NCI-H1105 treated with DMSO at 0.1 percent for 48 hours (cell line): ENCODE measurements around the gene PILRB.
"Not testable (repeated sequence)": the region's sequence is repeated elsewhere in the genome, so short reads cannot be mapped to it uniquely, and the experiment has no call there.

ENCODE experiments used
- DNase-seq: peaks from one replicate; lab custom pipeline; 2025; lab: John Stamatoyannopoulos, UW

PILRB gene

DNA sequence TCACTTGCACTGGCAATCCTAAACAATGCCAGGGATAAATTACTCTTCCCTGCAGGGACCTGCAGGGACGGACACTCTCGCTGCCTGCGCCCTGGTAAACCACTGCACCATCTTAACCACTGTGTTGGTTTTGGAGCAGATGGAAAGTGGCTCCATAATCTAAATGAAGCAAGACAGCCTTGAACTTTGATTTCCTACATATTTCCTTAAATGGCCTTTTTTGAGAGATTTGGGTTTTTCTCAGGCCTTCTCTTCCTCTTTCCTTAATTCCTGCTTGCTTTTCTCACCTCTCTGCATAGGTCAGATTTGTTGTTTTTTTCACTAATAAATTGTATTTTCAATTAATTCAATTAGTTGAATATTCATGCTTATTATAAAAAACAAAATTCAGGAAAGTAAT lies 18.1 kb downstream of the PILRB start:
- DNase-seq: no peak

GRCh38 chr7:100378114-100378755 lies 20.3 kb downstream of the PILRB start:
- DNase-seq: no peak

DNA sequence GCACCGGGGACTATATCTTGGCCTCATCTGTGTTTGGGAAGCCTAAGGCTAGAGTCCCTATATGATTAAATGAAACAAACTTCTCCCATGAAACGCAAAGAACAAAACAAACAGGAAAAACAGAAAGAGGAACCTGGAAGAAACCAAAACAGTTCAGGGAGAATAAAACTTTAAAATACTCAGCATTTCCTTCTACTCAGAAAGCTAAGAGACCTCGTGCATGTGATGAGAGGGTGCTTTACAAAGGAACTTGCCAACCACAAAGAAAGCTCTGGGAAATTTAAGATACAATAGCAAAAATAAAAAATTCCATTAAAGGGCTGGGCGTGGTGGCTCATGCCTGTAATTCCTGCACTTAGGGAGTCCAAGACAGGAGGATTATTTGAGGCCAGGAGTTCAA lies 22.3 kb downstream of the PILRB start:
- DNase-seq: no peak

GRCh38 chr7:100381531-100382233 lies 23.8 kb downstream of the PILRB start:
- DNase-seq: not testable (repeated sequence)

DNA sequence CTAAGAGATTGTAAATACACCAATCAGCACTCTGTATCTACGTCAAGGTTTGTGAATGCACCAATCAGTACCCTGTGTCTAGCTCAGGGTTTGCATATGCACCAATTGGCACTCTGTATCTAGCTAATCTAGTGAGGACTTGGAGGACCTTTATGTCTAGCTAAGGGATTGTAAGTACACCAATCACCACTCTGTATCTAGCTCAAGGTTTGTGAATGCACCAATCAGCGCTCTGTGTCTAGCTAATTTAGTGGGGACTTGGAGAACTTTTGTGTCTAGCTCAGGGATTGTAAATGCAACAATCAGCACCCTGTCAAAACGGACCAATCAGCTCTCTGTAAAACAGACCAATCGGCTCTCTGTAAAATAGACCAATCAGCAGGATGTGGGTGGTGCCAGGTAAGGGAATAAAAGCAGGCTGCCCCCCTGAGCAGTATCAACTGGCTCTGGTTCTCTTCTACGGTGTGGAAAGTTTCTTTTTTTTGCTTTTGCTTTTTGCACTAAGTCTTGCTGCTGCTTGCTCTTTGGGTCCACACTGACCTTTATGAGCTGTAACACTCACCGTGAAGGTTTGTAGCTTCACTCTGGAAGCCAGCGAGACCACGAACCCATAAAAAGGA lies 24.4 kb downstream of the PILRB start:
- not testable (repeated sequence) for DNase-seq

GRCh38 chr7:100384628-100385294 lies 26.8 kb downstream of the PILRB start:
- DNase-seq: no peak

DNA sequence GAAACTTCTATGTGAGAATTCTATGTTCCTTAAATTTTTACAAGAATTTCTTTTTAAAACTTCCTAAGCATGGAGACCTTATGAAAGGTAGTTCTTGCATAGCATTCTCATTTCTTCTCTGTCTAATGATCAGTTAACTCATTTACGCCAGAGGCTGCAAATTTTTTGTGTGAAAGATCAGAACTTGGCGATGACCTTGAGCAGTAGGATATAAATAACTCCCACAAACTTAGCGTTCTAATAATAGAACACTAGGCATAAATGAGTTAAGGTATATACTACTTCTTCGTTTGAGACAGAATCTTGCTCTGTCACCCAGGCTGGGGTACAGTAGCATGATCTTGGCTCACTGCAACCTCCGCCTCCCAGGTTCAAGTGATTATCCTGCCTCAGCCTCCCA lies 29.0 kb downstream of the PILRB start:
- no peak for DNase-seq

DNA sequence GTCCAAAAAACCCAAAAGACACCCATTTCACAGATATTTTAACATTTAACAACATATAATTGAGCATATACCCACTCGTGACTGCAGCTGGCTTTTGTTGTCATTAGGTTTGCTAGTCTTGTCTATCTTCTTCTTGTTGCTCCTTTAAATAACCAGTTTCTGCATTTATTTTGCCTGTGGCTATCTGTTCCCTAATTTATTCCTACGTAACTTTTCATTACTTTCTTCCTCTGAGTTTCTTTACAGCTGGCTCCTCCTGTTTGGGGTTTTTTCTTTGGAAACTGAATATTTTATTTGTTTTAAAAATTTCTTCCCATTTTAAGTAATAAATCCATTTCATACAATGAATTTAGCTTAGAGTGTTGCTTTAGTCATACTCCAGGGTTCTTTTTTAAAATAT lies 29.8 kb downstream of the PILRB start:
- DNase-seq: no peak

DNA sequence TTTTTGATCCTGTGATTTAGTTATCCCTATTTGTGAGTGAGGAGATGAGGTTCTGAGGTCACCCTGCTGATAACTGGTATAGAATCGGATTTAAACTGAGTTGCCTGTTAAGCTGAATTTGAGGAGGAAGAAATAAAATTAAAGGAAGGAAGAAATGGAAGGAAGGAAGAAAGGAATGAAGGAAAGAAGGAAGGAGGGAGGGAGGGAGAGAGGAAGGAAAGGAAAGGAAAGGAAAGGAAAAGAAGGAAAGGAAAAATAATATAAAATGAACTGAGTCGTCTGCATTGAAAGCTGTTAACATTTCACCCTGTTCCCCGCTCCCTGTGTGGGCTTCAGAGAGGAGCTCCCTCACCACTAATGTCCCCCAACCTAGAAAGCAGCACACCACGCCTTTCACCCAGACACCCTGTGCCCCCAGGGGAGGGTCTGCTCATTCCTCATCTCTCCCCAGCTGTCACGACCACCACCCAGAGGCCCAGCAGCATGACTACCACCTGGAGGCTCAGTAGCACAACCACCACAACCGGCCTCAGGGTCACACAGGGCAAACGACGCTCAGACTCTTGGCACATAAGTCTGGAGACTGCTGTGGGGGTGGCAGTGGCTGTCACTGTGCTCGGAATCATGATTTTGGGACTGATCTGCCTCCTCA lies 31.6 kb downstream of the PILRB start:
- DNase-seq: no peak

GRCh38 chr7:100390286-100391009 lies 32.5 kb downstream of the PILRB start:
- no peak for DNase-seq

- DNase-seq: no peak
Measured at GRCh38 chr7:100393233-100393905, 35.5 kb downstream of the PILRB start.

DNA sequence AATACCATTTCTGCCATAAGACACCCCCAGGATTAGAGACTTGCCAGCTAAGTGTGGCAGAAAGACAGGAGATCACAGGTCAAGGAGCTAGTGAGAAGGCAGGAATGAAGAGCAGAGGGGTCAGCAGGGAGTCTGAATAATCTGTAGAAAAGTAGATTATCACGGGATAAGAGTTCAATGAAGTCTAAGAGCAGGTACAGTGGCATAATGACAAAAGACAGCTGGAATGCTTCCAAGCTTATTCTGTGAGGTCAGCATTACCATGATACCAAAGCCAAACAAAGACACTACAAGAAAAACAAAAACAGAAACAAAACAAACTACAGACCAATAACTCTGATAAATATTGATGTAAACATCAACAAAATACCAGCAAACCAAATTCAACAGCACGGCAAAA lies 36.2 kb downstream of the PILRB start:
- no peak for DNase-seq

DNA sequence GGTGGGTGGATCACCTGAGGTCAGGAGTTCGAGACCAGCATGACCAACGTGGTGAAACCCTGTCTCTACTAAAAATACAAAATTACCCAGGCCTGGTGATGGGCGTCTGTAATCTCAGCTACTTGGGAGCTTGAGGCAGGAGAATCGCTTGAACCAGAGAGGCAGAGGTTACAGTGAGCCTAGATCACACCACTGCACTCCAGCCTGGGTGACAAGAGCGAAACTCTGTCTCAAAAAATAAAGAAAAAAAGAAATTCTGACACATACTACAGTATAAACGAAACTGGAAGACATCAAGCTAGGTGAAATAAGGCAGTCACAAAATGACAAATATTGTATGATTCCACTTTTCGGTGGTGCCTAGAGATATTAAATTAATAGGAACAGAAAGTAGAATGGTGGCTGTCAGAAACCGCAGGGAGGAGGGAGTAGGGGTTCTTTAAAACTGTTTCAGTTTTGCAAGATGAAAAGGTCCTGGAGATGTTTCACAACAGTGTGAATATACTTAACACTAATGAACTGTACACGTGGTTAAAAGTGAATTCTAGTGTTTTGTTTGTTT lies 38.6 kb downstream of the PILRB start:
- no peak for DNase-seq

GRCh38 chr7:100397315-100398081 lies 39.6 kb downstream of the PILRB start:
- DNase-seq: no peak

GRCh38 chr7:100398239-100398638 lies 40.3 kb downstream of the PILRB start:
- no peak for DNase-seq

DNA sequence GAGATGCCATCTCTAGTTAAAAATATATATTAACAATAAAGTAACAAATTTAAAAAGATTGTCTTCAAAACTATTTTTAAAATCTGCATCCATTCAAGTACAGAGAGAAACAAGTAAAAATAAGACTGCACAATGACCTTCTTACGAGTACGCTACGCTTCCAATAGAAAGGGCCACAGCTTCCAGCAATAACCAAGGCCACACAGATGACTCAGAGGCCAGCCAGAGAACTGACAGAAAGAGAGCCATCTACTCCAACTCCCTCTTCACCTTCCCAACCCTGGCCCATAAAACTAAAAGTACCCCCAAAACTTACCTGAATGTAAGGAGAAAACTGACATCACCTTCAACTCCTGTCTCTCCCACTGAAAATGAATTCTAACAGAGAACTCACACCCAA lies 42.1 kb downstream of the PILRB start:
- no peak for DNase-seq

GRCh38 chr7:100400656-100401055 lies 42.7 kb downstream of the PILRB start:
- no peak for DNase-seq

DNA sequence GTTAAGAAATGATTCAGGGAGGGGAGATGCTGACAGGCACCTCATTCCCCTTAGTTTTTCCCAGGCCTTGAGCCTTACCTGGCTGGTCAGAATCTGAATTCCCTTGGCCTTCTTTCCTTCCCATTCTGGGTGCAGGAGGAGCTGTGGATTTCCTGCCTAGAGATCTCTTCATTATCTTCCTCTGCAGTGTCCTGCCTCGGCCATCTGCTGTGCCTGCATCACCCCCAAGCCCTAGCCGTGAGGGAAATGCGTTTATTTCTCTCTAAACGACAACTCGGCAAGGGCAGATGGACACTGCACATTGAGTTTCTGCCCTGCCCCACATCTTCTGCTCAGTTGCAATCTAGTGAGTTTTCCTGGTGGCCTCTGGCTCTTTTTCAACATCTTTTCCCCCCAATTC lies 43.9 kb downstream of the PILRB start:
- DNase-seq: no peak

DNA sequence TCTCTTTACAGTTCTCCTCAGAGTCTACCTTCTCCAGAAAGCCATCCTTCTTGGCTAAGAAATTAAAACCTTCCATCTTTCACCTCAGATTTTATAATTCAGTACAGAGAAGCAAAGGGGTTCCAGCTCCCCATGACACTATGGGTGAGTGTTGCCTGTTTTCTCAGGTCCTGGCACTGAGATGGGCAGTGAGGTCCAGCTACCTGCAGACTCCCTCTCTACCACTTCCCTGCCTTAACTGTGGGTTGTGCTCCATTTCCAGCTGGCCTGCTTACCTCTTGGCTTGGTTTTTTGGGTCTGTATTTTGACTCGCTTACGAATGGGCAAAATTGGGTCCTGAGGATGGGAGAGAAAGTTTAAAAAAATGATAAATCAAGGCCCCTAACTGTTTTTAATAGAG lies 44.3 kb downstream of the PILRB start:
- DNase-seq: no peak

GRCh38 chr7:100406767-100407166 lies 48.9 kb downstream of the PILRB start:
- no peak for DNase-seq
